AG09309 (cell line): ENCODE results near the gene LIN54.

ENCODE experiments used
- DNase-seq: peaks from one replicate; pipeline ENCODE4 v3.0.0-alpha.2; 2010; ENCODE audit warnings: low read depth
- H3K4me3 ChIP-seq: 2 replicates; pipeline ENCODE4 v1.5.1; 2011; ENCODE audit warnings: mild to moderate bottlenecking, low read depth, low read length, moderate library complexity; ENCODE audit not compliant: control insufficient read depth
- CTCF ChIP-seq: IDR thresholded peaks from 2 replicates; pipeline ENCODE4 v1.5.1; 2011; ENCODE audit warnings: mild to moderate bottlenecking, low read depth, low read length, inconsistent platforms; ENCODE audit not compliant: insufficient read depth, control insufficient read depth; ENCODE audit errors: missing control alignments

The LIN54 gene

GRCh38 chr4:83022724-83023450, 12.3 kb upstream of the LIN54 start:
- no peak overlapping the region for H3K4me3 ChIP-seq
- no peak for TF ChIP-seq CTCF
- DNase-seq = no peak

- no peak overlapping the region for H3K4me3 ChIP-seq
- DNase-seq = no peak
- TF ChIP-seq CTCF = no peak
These were observed 9.3 kb upstream of the LIN54 start for GRCh38 chr4:83019794-83020494.

GRCh38 chr4:83013902-83014301, 3.3 kb upstream of the LIN54 start:
- no peak for TF ChIP-seq CTCF
- no peak for DNase-seq
- no peak overlapping the region for H3K4me3 ChIP-seq

- TF ChIP-seq CTCF = no peak
- H3K4me3 ChIP-seq = peak overlapping the region; percentile 53
- no peak for DNase-seq
These were observed 2.8 kb upstream of the LIN54 start for GRCh38 chr4:83013420-83013867.

- TF ChIP-seq CTCF = peak; percentile 43
- peak overlapping the region; percentile 73 for H3K4me3 ChIP-seq
- peak; percentile 88 for DNase-seq
These were observed 2.2 kb upstream of the LIN54 start for GRCh38 chr4:83012687-83013419.

- TF ChIP-seq CTCF = no peak
- no peak for DNase-seq
- peak overlapping the region; percentile 73 for H3K4me3 ChIP-seq
These were observed 1.6 kb upstream of the LIN54 start for GRCh38 chr4:83012200-83012686.
